Measurements from ENCODE around the gene ACAP2.

DNA sequence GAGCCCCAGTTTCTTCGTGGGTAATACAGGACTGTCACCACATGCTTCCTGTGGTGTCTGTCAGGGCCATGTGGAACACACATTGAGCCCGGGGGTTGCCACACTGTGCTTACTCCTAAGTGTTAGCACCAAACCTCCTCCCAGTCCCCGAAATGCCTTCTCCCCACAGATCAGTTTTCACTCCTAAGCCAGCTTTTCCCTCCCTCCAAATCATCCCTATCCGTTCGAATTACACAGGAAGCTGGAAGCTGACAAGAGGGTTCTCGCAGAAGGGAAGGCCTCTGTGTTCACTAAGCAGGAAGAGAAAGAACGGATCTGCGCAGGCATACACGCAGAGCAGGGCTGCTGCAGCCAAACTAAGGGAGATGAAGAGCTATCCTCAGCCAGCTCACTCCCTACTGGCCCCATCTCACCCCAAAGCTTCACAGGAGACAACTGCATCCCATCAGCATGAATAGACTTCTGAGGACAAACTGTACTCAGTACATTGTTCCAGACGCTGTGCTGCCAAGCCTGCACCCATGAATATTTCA lies 204.2 kb downstream of the ACAP2 start:
- TF ChIP-seq POLR2A (IDR thresholded peaks at IDR 0.05; ENCODE audit: low read depth, low read length) (no peak), POLR2AphosphoS5 (IDR thresholded peaks at IDR 0.05; ENCODE audit: low read depth, low read length) (no peak), SPI1 (IDR thresholded peaks at IDR 0.05; ENCODE audit: low read depth, low read length) (no peak)

Measured in GM12891 (cell line).